ENCODE data around the gene ZDHHC14.

Gene ZDHHC14

GRCh38 chr6:157486572-157486971 lies 105.6 kb downstream of the ZDHHC14 start:
- TF ChIP-seq CTCF (conservative IDR thresholded peaks at IDR 0.05; ENCODE audit: low read depth) = no peak
- ChIA-PET CTCF (no interaction called here), POLR2A (ENCODE audit: low non-redundant PET) (no interaction called here)

GRCh38 chr6:157487110-157487773 lies 106.3 kb downstream of the ZDHHC14 start:
- peak; percentile 10 for DNase-seq (ENCODE audit: low spot score)
- CTCF ChIA-PET = interaction anchor here (0.6 kb wide), 1 partner anchor 617 kb away, joined by 3 read pairs; no protein-coding TSS in a partner anchor
- H3K27ac ChIP-seq = no peak overlapping the region
- TF ChIP-seq CTCF (conservative IDR thresholded peaks at IDR 0.05; ENCODE audit: low read depth) = no peak
- POLR2A ChIA-PET (ENCODE audit: low non-redundant PET) = no interaction called here

More at GRCh38 chr6:157486572-157486971, 105.6 kb downstream of the ZDHHC14 start:
- no peak overlapping the region for H3K27ac ChIP-seq
- DNase-seq (ENCODE audit: low spot score) = no peak

GRCh38 chr6:157488058-157488457 lies 107.1 kb downstream of the ZDHHC14 start:
- ChIA-PET POLR2A (ENCODE audit: low non-redundant PET) (no interaction called here), CTCF (interaction anchor here (0.6 kb wide), 1 partner anchor 618 kb away, joined by 3 read pairs; no protein-coding TSS in a partner anchor)
- no peak for DNase-seq (ENCODE audit: low spot score)
- TF ChIP-seq CTCF (conservative IDR thresholded peaks at IDR 0.05; ENCODE audit: low read depth) = no peak
- no peak overlapping the region for H3K27ac ChIP-seq

- no peak for TF ChIP-seq CTCF (conservative IDR thresholded peaks at IDR 0.05; ENCODE audit: low read depth)
- H3K27ac ChIP-seq = no peak overlapping the region
- no peak for DNase-seq (ENCODE audit: low spot score)
- ChIA-PET POLR2A (ENCODE audit: low non-redundant PET) (no interaction called here), CTCF (no interaction called here)
Observed at GRCh38 chr6:157488716-157489118, 107.7 kb downstream of the ZDHHC14 start.

- POLR2A ChIA-PET (ENCODE audit: low non-redundant PET) = no interaction called here
- no peak for TF ChIP-seq CTCF (conservative IDR thresholded peaks at IDR 0.05; ENCODE audit: low read depth)
- CTCF ChIA-PET = no interaction called here
- no peak for DNase-seq (ENCODE audit: low spot score)
- H3K27ac ChIP-seq = no peak overlapping the region
Observed at GRCh38 chr6:157490611-157491269, 109.8 kb downstream of the ZDHHC14 start.

GRCh38 chr6:157491571-157492232 lies 110.7 kb downstream of the ZDHHC14 start:
- DNase-seq (ENCODE audit: low spot score) = no peak
- POLR2A ChIA-PET (ENCODE audit: low non-redundant PET) = no interaction called here
- CTCF ChIA-PET = no interaction called here

More at GRCh38 chr6:157491571-157492232, 110.7 kb downstream of the ZDHHC14 start:
- no peak overlapping the region for H3K27ac ChIP-seq
- TF ChIP-seq CTCF (conservative IDR thresholded peaks at IDR 0.05; ENCODE audit: low read depth) = no peak

All from RWPE1 (cell line).